ENCODE results near the gene GJB2. TPM values are rescaled to one million over a fixed set of nuclear protein-coding genes. Genes with fewer than 3 reads are reported as not detected.

The GJB2 gene
- total RNA-seq, 2 donors from 2014 or later: 41.5 to 50.4 TPM

Other genes starting within 250 kb of the GJB2 start
- gene ZMYM2, start 234.2 kb downstream of the GJB2 start, total RNA-seq: 10 to 100 TPM; 47.6 to 70.1 TPM
- under 1 TPM in 1 of 2 donors, not detected in 1; 0.05 TPM for gene GJA3, start 31.9 kb downstream of the GJB2 start, total RNA-seq
- gene GJB6, start 39.4 kb upstream of the GJB2 start, total RNA-seq: not detected

Measured in colonic mucosa (tissue), 2 donors.